ENCODE data around the gene KRT222.
A peak's percentile ranks its signal among the peaks of the same experiment; 100 is the strongest.

The KRT222 gene

GRCh38 chr17:40614431-40615067 is 50.4 kb downstream of the KRT222 start:
- FAIRE-seq = no peak

GRCh38 chr17:40613467-40614154 is 51.4 kb downstream of the KRT222 start:
- no peak for FAIRE-seq

DNA sequence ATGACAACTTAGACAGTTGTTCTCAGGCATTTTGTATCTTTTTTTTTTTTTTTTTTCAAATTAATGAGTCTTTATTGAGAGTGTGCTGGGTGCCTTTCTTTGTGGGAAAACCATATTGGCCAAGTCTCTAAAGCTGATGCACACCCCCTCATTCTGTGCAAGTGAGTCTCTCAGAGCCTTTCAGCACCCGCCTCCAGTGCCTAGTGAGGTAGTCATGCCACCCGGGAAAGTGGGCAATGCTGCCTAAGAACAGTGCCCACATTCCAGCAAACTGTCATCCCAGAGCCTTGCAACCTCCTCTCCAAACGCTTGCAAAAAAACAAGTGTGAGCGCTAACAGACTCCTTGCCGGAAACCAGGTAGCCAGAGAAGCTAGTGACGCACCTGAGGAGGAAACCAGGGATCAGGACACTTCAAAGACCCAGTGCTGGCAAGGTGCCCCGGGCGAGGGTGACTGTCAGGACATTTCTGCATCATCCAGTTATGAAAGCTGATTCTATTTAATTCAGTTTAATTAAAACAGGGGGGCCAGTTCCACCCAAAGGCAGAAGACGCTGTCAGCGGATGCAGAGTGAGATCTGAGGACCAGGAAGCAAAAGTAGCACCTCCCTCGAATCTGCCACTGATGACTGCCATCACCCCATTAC is 52.3 kb downstream of the KRT222 start:
- no peak for FAIRE-seq

DNA sequence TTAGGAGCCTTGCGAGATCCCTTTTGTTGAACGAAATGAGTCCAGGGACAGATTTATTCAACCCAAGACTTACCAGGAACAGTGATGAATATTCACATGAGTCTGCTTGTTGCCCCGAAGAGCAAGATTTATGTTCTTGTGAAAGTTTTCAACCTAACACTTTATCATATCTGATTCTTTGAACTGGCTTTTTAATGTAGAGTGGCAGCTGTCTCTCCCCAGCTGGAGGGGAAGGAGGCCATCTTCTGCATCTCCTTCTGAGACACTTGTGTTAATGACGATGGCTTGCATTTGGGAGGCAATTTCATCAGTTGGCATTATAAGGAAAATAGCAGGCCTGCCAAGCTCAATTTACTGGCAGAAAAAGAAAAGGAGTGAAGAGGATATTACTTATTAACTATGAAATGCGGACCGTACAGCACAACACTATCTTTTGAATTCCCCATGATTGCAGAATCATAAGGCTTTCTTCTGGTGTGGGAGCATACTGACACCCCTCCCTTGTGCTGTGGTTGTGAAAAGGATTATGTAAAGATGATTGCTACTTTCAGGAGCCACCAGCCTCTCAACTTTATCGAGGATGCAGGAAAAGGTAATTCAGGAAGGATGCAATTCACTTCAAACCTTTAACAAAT is 53.0 kb downstream of the KRT222 start:
- FAIRE-seq = no peak

- no peak for FAIRE-seq
Observed at GRCh38 chr17:40610359-40610758, 54.6 kb downstream of the KRT222 start.

GRCh38 chr17:40608061-40608581 is 56.9 kb downstream of the KRT222 start:
- FAIRE-seq = no peak

- FAIRE-seq = no peak
Observed at GRCh38 chr17:40607641-40608040, 57.3 kb downstream of the KRT222 start.

DNA sequence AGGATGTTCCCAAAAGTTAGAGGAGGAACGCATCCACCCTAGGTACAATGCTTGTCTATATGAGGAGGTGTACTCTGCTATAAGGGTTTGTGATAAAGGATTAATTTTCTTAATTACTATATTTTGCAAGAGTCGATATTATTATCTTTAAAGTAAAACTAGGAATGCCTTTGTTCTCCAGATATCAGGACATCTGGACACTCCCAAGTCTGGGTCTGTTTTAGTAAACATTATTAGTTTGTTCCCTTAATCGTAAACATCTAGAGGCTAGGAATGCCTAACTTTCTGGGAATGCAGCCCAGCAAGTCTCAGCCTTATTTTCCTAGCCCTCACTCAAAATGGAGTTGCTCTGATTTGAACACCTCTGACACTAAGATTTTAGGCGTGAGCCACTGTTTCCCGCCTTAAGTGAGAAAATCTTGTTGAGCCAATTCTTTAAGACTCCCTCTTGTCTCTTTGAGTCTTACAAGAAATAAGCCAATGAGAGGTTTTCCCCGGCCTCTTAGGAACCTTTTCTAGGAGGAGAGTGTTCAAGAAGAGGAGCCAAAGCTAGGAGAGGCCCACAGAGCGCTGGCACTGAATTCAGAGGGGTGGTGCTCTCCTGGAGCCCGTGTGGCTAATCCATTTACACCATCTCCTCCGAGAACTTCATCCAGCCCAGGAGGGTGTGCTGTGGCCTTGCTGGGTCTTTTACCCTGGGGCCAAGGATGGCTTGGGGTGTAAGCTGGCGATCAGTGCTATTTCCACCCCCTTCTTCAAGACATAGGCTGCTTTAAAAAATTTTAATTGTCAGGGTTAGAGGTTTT is 58.2 kb downstream of the KRT222 start:
- FAIRE-seq = peak; percentile 94

DNA sequence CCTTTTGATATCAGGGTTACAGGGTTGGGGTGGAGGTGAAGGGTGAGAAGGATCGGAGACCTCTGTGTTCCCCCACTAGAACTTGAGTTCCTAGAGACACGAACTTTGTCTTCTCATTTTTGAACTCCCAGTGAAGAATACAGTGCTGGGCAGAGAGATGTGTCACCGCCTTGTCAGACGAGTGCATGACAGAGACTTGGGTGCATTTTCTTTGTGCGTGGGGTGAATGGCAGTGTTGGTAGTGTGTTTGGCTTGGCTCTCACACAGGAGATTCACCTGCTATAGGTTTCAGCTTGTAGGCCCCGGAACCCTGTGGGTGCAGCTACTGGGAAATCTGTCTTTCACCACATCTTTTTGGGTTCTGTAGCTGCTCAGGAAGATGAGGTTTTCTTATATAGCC is 59.7 kb downstream of the KRT222 start:
- no peak for FAIRE-seq

Measured in endometrium (tissue), 2 donors.